CD4-positive, alpha-beta T cell (primary cell): ENCODE measurements around the gene TFAP2C. TPM values are rescaled to one million over a fixed set of nuclear protein-coding genes. Genes with fewer than 3 reads are reported as not detected.

Experiments
- ATAC-seq: fragments of 200-7000 bp; cut with Tn5 transposase; one replicate; pipeline ENCODE4 v1.10.0; 2022; ENCODE audit warnings: mild to moderate bottlenecking; ENCODE audit not compliant: poor library complexity
- CTCF ChIA-PET: fragments of 350-600 bp; sonication (Branson Sonifier 250); formaldehyde crosslinking; loops from one replicate; lab custom pipeline; 2021; ENCODE audit warnings: antibody characterized with exemption, inconsistent platforms; lab: Charles Lee
- POLR2A ChIA-PET: fragments of 350-600 bp; sonication (Branson Sonifier 250); formaldehyde crosslinking; loops from one replicate; lab custom pipeline; 2021; ENCODE audit warnings: antibody characterized with exemption, inconsistent platforms; lab: Charles Lee
- DNase-seq, 14 experiments: peaks; one replicate each; pipeline ENCODE4 v3.0.0-alpha.2; 2013 to 2020; ENCODE audit warnings: mixed read lengths in 2 of 14
- H3K27ac ChIP-seq, 2 donors: one replicate each; pipeline versions ENCODE4 v1.5.1 to v1.7.0; 2013; ENCODE audit warnings: low read length in 2 of 2, low read depth in 1 of 2, mild to moderate bottlenecking in 1 of 2
- H3K27me3 ChIP-seq, 2 experiments: 1 replicate in 1 of 2; 2 replicates in 1 of 2; pipeline versions ENCODE4 v1.6.1 to v1.7.0; 2013; ENCODE audit warnings: low read length in 2 of 2, control low read depth in 1 of 2, mild to moderate bottlenecking in 1 of 2, moderate library complexity in 1 of 2; ENCODE audit not compliant: insufficient read depth in 2 of 2, control insufficient read depth in 1 of 2
- H3K36me3 ChIP-seq: one replicate; pipeline ENCODE4 v1.6.1; 2013; ENCODE audit warnings: low read length, control low read depth; ENCODE audit not compliant: insufficient read depth
- H3K4me1 ChIP-seq: one replicate; pipeline ENCODE4 v1.6.1; 2013; ENCODE audit warnings: low read length, control low read depth; ENCODE audit not compliant: insufficient read depth
- H3K4me3 ChIP-seq: one replicate; pipeline ENCODE4 v1.5.1; 2013; ENCODE audit warnings: mild to moderate bottlenecking, low read length, moderate library complexity
- H3K9me3 ChIP-seq, 2 experiments: 1 replicate in 1 of 2; 2 replicates in 1 of 2; pipeline versions ENCODE4 v1.6.1 to v1.7.0; 2013; ENCODE audit warnings: low read length in 2 of 2, mild to moderate bottlenecking in 2 of 2, control low read depth in 1 of 2, moderate library complexity in 1 of 2; ENCODE audit not compliant: control insufficient read depth in 1 of 2, insufficient read depth in 1 of 2
- H3K27ac Mint-ChIP-seq: one replicate; pipeline ENCODE4 v1.8.0; 2020; ENCODE audit warnings: mixed read lengths
- H3K27me3 Mint-ChIP-seq: one replicate; pipeline ENCODE4 v1.8.0; 2021; ENCODE audit warnings: mixed read lengths
- H3K36me3 Mint-ChIP-seq: one replicate; pipeline ENCODE4 v1.8.0; 2021; ENCODE audit warnings: low read depth, mixed read lengths
- H3K4me1 Mint-ChIP-seq: one replicate; pipeline ENCODE4 v1.8.0; 2021; ENCODE audit warnings: low read depth, mixed read lengths
- H3K4me3 Mint-ChIP-seq: one replicate; pipeline ENCODE4 v1.8.0; 2020; ENCODE audit warnings: mild to moderate bottlenecking, mixed read lengths
- H3K9me3 Mint-ChIP-seq: one replicate; pipeline ENCODE4 v1.8.0; 2020; ENCODE audit warnings: mixed read lengths
- intact Hi-C, 2 experiments: fragments of 100-400 bp; cut with DNase I in 1 of 2; cut with micrococcal nuclease in 1 of 2; formaldehyde crosslinking; loops; one replicate each; pipeline versions ENCODE4 v1.15.1 to v1.9.0; 2023 to 2025; cut with DNase I, micrococcal nuclease
- total RNA-seq, 174 experiments: library from RNA in 2 of 174; stranded (reverse) in 2 of 174; gene quantifications; one replicate each; pipeline ENCODE4 v1.2.3 and lab custom pipeline; 2021 to 2026
- TF ChIP-seq, protein P1 (sequence below): fragments of 200-600 bp; IDR thresholded peaks from one replicate; pipeline ENCODE4 v1.8.0; 2022; ENCODE audit warnings: antibody characterized with exemption, mild to moderate bottlenecking

Gene TFAP2C
- total RNA-seq, 2 experiments from 2014 or later, result not detected

- peaks cover 59% of the 10 kb centered on the region for H3K27me3 Mint-ChIP-seq
- intact Hi-C loops, result no loop called here
- no peaks in the 10 kb centered on the region for H3K4me1 ChIP-seq
- no peak overlapping the region for H3K27ac Mint-ChIP-seq
- H3K27ac ChIP-seq, result no peak overlapping the region
- ATAC-seq (no peak), DNase-seq (no peak)
- H3K9me3 ChIP-seq, result no peaks in the 10 kb centered on the region
- H3K9me3 Mint-ChIP-seq, result no peaks in the 10 kb centered on the region
- no peak overlapping the region for H3K4me3 Mint-ChIP-seq
- H3K4me1 Mint-ChIP-seq, result peaks cover 3% of the 10 kb centered on the region
- POLR2A ChIA-PET, result no interaction called here
- no peaks in the 10 kb centered on the region for H3K36me3 ChIP-seq
- no peaks in the 10 kb centered on the region for H3K36me3 Mint-ChIP-seq
- TF ChIP-seq, protein P1, sequence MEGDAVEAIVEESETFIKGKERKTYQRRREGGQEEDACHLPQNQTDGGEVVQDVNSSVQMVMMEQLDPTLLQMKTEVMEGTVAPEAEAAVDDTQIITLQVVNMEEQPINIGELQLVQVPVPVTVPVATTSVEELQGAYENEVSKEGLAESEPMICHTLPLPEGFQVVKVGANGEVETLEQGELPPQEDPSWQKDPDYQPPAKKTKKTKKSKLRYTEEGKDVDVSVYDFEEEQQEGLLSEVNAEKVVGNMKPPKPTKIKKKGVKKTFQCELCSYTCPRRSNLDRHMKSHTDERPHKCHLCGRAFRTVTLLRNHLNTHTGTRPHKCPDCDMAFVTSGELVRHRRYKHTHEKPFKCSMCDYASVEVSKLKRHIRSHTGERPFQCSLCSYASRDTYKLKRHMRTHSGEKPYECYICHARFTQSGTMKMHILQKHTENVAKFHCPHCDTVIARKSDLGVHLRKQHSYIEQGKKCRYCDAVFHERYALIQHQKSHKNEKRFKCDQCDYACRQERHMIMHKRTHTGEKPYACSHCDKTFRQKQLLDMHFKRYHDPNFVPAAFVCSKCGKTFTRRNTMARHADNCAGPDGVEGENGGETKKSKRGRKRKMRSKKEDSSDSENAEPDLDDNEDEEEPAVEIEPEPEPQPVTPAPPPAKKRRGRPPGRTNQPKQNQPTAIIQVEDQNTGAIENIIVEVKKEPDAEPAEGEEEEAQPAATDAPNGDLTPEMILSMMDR, result no peak
- CTCF ChIA-PET, result no interaction called here
- H3K4me3 ChIP-seq, result no peak overlapping the region
- H3K27me3 ChIP-seq, result peaks cover 9 to 16% of the 10 kb centered on the region in 2 experiments
Observed at GRCh38 chr20:56636716-56637115, 7.6 kb downstream of the TFAP2C start.

GRCh38 chr20:56637576-56637975 lies 8.5 kb downstream of the TFAP2C start:
- H3K4me3 ChIP-seq, result no peak overlapping the region
- Mint-ChIP-seq H3K4me1 (no peaks in the 10 kb centered on the region), H3K4me3 (no peak overlapping the region), H3K27ac (no peak overlapping the region), H3K9me3 (no peaks in the 10 kb centered on the region), H3K27me3 (peaks cover 59% of the 10 kb centered on the region), H3K36me3 (no peaks in the 10 kb centered on the region)
- intact Hi-C loops, result no loop called here
- no peak overlapping the region for H3K27ac ChIP-seq
- POLR2A ChIA-PET, result interaction anchor here (0.7 kb wide), 1 partner anchor 1406 kb away, joined by 3 read pairs; no protein-coding TSS in a partner anchor
- ATAC-seq, result no peak
- H3K9me3 ChIP-seq, result no peaks in the 10 kb centered on the region
- CTCF ChIA-PET, result no interaction called here
- peaks cover 7 to 9% of the 10 kb centered on the region in 2 experiments for H3K27me3 ChIP-seq
- H3K4me1 ChIP-seq, result no peaks in the 10 kb centered on the region
- no peak for DNase-seq
- TF ChIP-seq, protein P1, result no peak
- H3K36me3 ChIP-seq, result no peaks in the 10 kb centered on the region

- H3K36me3 ChIP-seq, result no peaks in the 10 kb centered on the region
- ATAC-seq (no peak), DNase-seq (no peak)
- no peak overlapping the region for H3K4me3 ChIP-seq
- Mint-ChIP-seq H3K9me3 (no peaks in the 10 kb centered on the region), H3K4me1 (no peaks in the 10 kb centered on the region), H3K36me3 (no peaks in the 10 kb centered on the region), H3K27me3 (peaks cover 18% of the 10 kb centered on the region), H3K27ac (no peak overlapping the region), H3K4me3 (no peak overlapping the region)
- TF ChIP-seq, protein P1, result no peak
- CTCF ChIA-PET, result no interaction called here
- intact Hi-C loops, result no loop called here
- H3K4me1 ChIP-seq, result no peaks in the 10 kb centered on the region
- POLR2A ChIA-PET, result no interaction called here
- no peak overlapping the region for H3K27ac ChIP-seq
- no peaks in the 10 kb centered on the region for H3K27me3 ChIP-seq
- H3K9me3 ChIP-seq, result peaks cover 0 to 5% of the 10 kb centered on the region in 2 experiments
Observed at GRCh38 chr20:56646599-56646998, 17.5 kb downstream of the TFAP2C start.
